ENCODE results near the gene EIF2A. TPM values are rescaled to one million over a fixed set of nuclear protein-coding genes. Genes with fewer than 3 reads are reported as not detected.

EIF2A gene
- total RNA-seq, 1 donor from 2014 or later, result 149 TPM

GRCh38 chr3:150605998-150606641 is 59.5 kb downstream of the EIF2A start:
- no peak for DNase-seq (ENCODE audit: low read depth)
- no peaks in the 10 kb centered on the region for H3K27me3 ChIP-seq (ENCODE audit: control insufficient read depth, insufficient read depth, low read length)
- H3K36me3 ChIP-seq (ENCODE audit: control insufficient read depth, insufficient read depth, low read length), result no peaks in the 10 kb centered on the region
- no peak for TF ChIP-seq CTCF (IDR thresholded peaks at IDR 0.05; ENCODE audit: insufficient read depth, low read length, poor library complexity, severe bottlenecking)
- H3K4me3 ChIP-seq (ENCODE audit: low read depth, low read length), result no peak overlapping the region

GRCh38 chr3:150607267-150608065 is 60.9 kb downstream of the EIF2A start:
- Histone ChIP-seq H3K4me3 (ENCODE audit: low read depth, low read length) (no peak overlapping the region), H3K36me3 (ENCODE audit: control insufficient read depth, insufficient read depth, low read length) (no peaks in the 10 kb centered on the region), H3K27me3 (ENCODE audit: control insufficient read depth, insufficient read depth, low read length) (no peaks in the 10 kb centered on the region)
- no peak for DNase-seq (ENCODE audit: low read depth)
- no peak for TF ChIP-seq CTCF (IDR thresholded peaks at IDR 0.05; ENCODE audit: insufficient read depth, low read length, poor library complexity, severe bottlenecking)

- no peak overlapping the region for H3K4me3 ChIP-seq (ENCODE audit: low read depth, low read length)
- no peaks in the 10 kb centered on the region for H3K27me3 ChIP-seq (ENCODE audit: control insufficient read depth, insufficient read depth, low read length)
- DNase-seq (ENCODE audit: low read depth), result no peak
- H3K36me3 ChIP-seq (ENCODE audit: control insufficient read depth, insufficient read depth, low read length), result no peaks in the 10 kb centered on the region
- TF ChIP-seq CTCF (IDR thresholded peaks at IDR 0.05; ENCODE audit: insufficient read depth, low read length, poor library complexity, severe bottlenecking), result no peak
Observed at GRCh38 chr3:150609988-150610387, 63.4 kb downstream of the EIF2A start.

- no peak for DNase-seq (ENCODE audit: low read depth)
- Histone ChIP-seq H3K4me3 (ENCODE audit: low read depth, low read length) (no peak overlapping the region), H3K36me3 (ENCODE audit: control insufficient read depth, insufficient read depth, low read length) (no peaks in the 10 kb centered on the region), H3K27me3 (ENCODE audit: control insufficient read depth, insufficient read depth, low read length) (no peaks in the 10 kb centered on the region)
- no peak for TF ChIP-seq CTCF (IDR thresholded peaks at IDR 0.05; ENCODE audit: insufficient read depth, low read length, poor library complexity, severe bottlenecking)
Observed at GRCh38 chr3:150610785-150611184, 64.2 kb downstream of the EIF2A start.

GRCh38 chr3:150611666-150612065 is 65.1 kb downstream of the EIF2A start:
- no peak for TF ChIP-seq CTCF (IDR thresholded peaks at IDR 0.05; ENCODE audit: insufficient read depth, low read length, poor library complexity, severe bottlenecking)
- Histone ChIP-seq H3K4me3 (ENCODE audit: low read depth, low read length) (no peak overlapping the region), H3K27me3 (ENCODE audit: control insufficient read depth, insufficient read depth, low read length) (no peaks in the 10 kb centered on the region), H3K36me3 (ENCODE audit: control insufficient read depth, insufficient read depth, low read length) (no peaks in the 10 kb centered on the region)
- DNase-seq (ENCODE audit: low read depth), result no peak

All from kidney epithelial cell (primary cell).